Measurements from ENCODE around the gene DMC1. TPM values are rescaled to one million over a fixed set of nuclear protein-coding genes. Genes with fewer than 3 reads are reported as not detected.

Gene DMC1
- total RNA-seq, 1 experiment from 2014 or later, result 6.8 TPM

DNA sequence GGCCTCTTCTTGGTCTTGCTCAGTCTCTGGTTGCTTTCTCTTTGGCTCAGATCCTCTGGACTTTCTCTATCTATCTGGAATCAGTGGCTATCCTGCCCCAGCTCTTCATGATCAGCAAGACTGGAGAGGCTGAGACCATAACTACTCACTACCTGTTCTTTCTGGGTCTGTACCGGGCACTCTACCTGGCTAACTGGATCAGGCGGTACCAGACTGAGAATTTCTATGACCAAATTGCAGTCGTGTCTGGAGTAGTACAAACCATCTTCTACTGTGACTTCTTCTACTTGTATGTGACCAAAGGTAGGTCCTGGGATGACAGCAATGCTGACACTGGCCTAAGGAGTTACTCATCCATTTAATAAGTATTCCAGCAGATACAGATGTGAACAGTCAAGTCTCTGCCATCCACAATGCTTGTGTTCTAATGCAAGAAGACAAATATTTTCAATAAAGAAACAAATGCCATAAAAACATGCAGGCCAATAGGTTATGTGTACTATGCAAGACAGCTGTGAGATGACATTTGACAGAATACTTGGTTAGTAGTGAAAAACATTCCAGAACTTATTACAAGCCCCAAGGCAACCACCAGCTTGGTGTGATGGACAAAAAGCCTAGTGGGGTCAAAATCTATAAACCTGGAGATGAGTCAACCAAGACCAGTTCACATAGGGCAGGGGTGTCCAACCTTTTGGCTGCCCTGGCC, 88.7 kb downstream of the DMC1 start:
- no peak overlapping the region for H2BK5ac ChIP-seq (ENCODE audit: insufficient read length, low read length)
- peaks cover 7 to 11% of the 10 kb centered on the region in 2 experiments; a peak in 3 of 4 replicates for H3K4me1 Mint-ChIP-seq

More for the DNA sequence above, 88.7 kb downstream of the DMC1 start:
- Histone ChIP-seq H2BK120ac (ENCODE audit: low read depth, low read length, poor library complexity, severe bottlenecking) (no peak overlapping the region), H2AK5ac (ENCODE audit: insufficient read length, low read length) (no peak overlapping the region), H4K20me1 (ENCODE audit: control insufficient read depth, insufficient read depth, insufficient read length) (no peaks in the 10 kb centered on the region), H4K5ac (ENCODE audit: insufficient read length, low read depth, low read length) (no peak overlapping the region), H3K9ac (ENCODE audit: extremely low read depth, insufficient read length, low read length) (no peak overlapping the region), H2AFZ (ENCODE audit: low read length) (no peak overlapping the region), H2BK12ac (ENCODE audit: insufficient read length, low read depth, low read length) (no peak overlapping the region), H2BK15ac (ENCODE audit: low read depth, low read length) (no peak overlapping the region), H3K23ac (ENCODE audit: insufficient read length, low read depth, low read length) (no peak overlapping the region), H3K27me3 (ENCODE audit: insufficient read depth, low read length) (no peaks in the 10 kb centered on the region), H3K79me1 (ENCODE audit: insufficient read depth, low read depth, low read length, poor library complexity, severe bottlenecking) (no peaks in the 10 kb centered on the region), H3K23me2 (ENCODE audit: insufficient read length, low read depth, low read length, poor library complexity, severe bottlenecking) (no peaks in the 10 kb centered on the region), H2BK20ac (ENCODE audit: low read depth, low read length, poor library complexity, severe bottlenecking) (no peak overlapping the region), H4K8ac (replicated peaks; ENCODE audit: insufficient read length, low read depth, low read length) (no peak overlapping the region), H3K4ac (ENCODE audit: low read depth, low read length) (no peak overlapping the region), H3K9me3 (ENCODE audit: control insufficient read depth, low read depth, low read length) (no peaks in the 10 kb centered on the region), H4K91ac (ENCODE audit: insufficient read length, low read depth, low read length) (no peak overlapping the region), H3K14ac (ENCODE audit: insufficient read depth, low read length) (no peak overlapping the region), H3K4me1 (ENCODE audit: insufficient read depth, low read length) (no peaks in the 10 kb centered on the region), H3T11ph (ENCODE audit: low read length) (no peak overlapping the region), H3K18ac (ENCODE audit: insufficient read length, low read depth, low read length) (no peak overlapping the region), H3K56ac (ENCODE audit: insufficient read length, low read depth, low read length) (no peak overlapping the region), H3K79me2 (ENCODE audit: insufficient read depth, low read length) (no peaks in the 10 kb centered on the region), H3K27ac (ENCODE audit: insufficient read length, low read depth, low read length) (no peak overlapping the region), H3K4me2 (ENCODE audit: insufficient read depth, insufficient read length, low read length) (no peak overlapping the region)
- Mint-ChIP-seq H3K4me3 (no peak overlapping the region), H3K27ac (peak overlapping the region in 1 of 3 experiments; percentile 41; a peak in 2 of 7 replicates), H3K9me3 (no peaks in the 10 kb centered on the region), H3K36me3 (ENCODE audit: insufficient read depth in 1 of 3, low read depth in 3 of 3) (peaks cover 31 to 60% (median 54%) of the 10 kb centered on the region in 3 experiments), H3K27me3 (ENCODE audit: low read depth) (no peaks in the 10 kb centered on the region; the same call in 1 of the 2 replicates)
- no peak for DNase-seq
- TF ChIP-seq, protein P1, sequence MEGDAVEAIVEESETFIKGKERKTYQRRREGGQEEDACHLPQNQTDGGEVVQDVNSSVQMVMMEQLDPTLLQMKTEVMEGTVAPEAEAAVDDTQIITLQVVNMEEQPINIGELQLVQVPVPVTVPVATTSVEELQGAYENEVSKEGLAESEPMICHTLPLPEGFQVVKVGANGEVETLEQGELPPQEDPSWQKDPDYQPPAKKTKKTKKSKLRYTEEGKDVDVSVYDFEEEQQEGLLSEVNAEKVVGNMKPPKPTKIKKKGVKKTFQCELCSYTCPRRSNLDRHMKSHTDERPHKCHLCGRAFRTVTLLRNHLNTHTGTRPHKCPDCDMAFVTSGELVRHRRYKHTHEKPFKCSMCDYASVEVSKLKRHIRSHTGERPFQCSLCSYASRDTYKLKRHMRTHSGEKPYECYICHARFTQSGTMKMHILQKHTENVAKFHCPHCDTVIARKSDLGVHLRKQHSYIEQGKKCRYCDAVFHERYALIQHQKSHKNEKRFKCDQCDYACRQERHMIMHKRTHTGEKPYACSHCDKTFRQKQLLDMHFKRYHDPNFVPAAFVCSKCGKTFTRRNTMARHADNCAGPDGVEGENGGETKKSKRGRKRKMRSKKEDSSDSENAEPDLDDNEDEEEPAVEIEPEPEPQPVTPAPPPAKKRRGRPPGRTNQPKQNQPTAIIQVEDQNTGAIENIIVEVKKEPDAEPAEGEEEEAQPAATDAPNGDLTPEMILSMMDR (conservative IDR thresholded peaks at IDR 0.05), result no peak
- no CpG with 5 or more reads among the region's 3 CpGs for WGBS (ENCODE audit: extremely low coverage, insufficient read length, low lambda C conversion rate)
